ENCODE results near the gene KIF26A. TPM values are rescaled to one million over a fixed set of nuclear protein-coding genes. Genes with fewer than 3 reads are reported as not detected.

Gene KIF26A
- total and polyA plus RNA-seq, 2 of the 13 experiments (the other 11 are each of a cell fraction or from before 2014, with no cell fraction given): not detected

DNA sequence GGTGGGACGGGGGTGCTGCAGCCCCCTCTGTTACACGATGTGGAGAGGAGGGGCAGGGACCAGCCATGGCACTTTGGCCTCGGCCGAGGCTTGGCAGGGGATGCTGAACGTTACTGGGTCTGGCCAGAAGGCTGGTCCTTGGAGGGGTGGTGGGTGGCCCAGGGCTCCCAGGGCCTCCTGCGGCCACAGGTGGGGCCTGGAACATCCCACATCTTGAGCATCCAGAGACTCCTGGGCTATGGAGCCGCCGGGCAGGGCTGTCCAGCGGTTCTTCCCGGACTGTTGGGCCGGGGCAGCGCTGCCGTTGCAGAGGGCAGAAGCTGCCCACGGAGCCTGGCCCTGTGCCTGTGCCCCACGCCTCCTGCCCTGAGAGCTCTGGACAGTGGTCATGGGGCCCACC is 15.9 kb downstream of the KIF26A start:
- Histone ChIP-seq H4K20me1 (ENCODE audit: insufficient read depth, low read length) (0 out of 2 replicates have a peak, but pooled peaks cover 3% of the 10 kb centered on the region), H3K9ac (ENCODE audit: insufficient read depth, low read depth, low read length) (no peak overlapping the region), H3K27me3 (ENCODE audit: control insufficient read depth in 1 of 2, insufficient read depth in 2 of 2, low read length in 2 of 2) (peaks cover 10 to 36% of the 10 kb centered on the region in 2 experiments; a peak in 4 of 5 replicates), H3K4me3 (replicated peaks in 1 of 3; ENCODE audit: insufficient read depth in 1 of 3, low read depth in 2 of 3, low read length in 3 of 3) (no peak overlapping the region), H2AFZ (ENCODE audit: low read length) (no peak overlapping the region), H3K9me3 (ENCODE audit: low read length) (no peaks in the 10 kb centered on the region), H3K36me3 (replicated peaks in 1 of 2; ENCODE audit: control insufficient read depth in 1 of 2, insufficient read depth in 2 of 2, low read length in 2 of 2) (no peaks in the 10 kb centered on the region), H3K4me1 (ENCODE audit: insufficient read depth, low read length) (no peaks in the 10 kb centered on the region), H3K4me2 (ENCODE audit: low read depth, low read length) (no peak overlapping the region), H3K27ac (ENCODE audit: extremely low read length, insufficient read depth, low read length) (no peak overlapping the region), H3K79me2 (ENCODE audit: insufficient read depth, low read length) (no peaks in the 10 kb centered on the region)
- intact Hi-C loops (cut with micrococcal nuclease; ENCODE audit: unreplicated experiment) (no loop called here), in situ Hi-C loops (cut with HindIII; ENCODE audit: extremely low pct_ligation_motif_present, low pct_unique_long_range_greater_than_20kb) (no loop called here)
- BruUV-seq (replicated peaks): no TSS peak
- ATAC-seq: no peak
- FAIRE-seq: no peak
- TF ChIP-seq, protein P1, sequence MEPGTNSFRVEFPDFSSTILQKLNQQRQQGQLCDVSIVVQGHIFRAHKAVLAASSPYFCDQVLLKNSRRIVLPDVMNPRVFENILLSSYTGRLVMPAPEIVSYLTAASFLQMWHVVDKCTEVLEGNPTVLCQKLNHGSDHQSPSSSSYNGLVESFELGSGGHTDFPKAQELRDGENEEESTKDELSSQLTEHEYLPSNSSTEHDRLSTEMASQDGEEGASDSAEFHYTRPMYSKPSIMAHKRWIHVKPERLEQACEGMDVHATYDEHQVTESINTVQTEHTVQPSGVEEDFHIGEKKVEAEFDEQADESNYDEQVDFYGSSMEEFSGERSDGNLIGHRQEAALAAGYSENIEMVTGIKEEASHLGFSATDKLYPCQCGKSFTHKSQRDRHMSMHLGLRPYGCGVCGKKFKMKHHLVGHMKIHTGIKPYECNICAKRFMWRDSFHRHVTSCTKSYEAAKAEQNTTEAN (CRISPR knock-in tag; conservative IDR thresholded peaks at IDR 0.05): no peak
- TF ChIP-seq ZNF460 (CRISPR knock-in tag; IDR thresholded peaks at IDR 0.05; ENCODE audit: borderline replicate concordance): no peak
- TF ChIP-seq KDM2A (CRISPR knock-in tag; IDR thresholded peaks at IDR 0.05; ENCODE audit: borderline replicate concordance, low read depth): no peak
- no peak for TF ChIP-seq ARHGAP35 (CRISPR knock-in tag; IDR thresholded peaks at IDR 0.05; ENCODE audit: borderline replicate concordance)
- TF ChIP-seq, protein P2, sequence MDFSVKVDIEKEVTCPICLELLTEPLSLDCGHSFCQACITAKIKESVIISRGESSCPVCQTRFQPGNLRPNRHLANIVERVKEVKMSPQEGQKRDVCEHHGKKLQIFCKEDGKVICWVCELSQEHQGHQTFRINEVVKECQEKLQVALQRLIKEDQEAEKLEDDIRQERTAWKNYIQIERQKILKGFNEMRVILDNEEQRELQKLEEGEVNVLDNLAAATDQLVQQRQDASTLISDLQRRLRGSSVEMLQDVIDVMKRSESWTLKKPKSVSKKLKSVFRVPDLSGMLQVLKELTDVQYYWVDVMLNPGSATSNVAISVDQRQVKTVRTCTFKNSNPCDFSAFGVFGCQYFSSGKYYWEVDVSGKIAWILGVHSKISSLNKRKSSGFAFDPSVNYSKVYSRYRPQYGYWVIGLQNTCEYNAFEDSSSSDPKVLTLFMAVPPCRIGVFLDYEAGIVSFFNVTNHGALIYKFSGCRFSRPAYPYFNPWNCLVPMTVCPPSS (IDR thresholded peaks at IDR 0.05): no peak
- TF ChIP-seq MXD4 (CRISPR knock-in tag; IDR thresholded peaks at IDR 0.05): no peak
- TF ChIP-seq SMARCE1 (IDR thresholded peaks at IDR 0.05; ENCODE audit: borderline replicate concordance): no peak
- no peak for TF ChIP-seq HOXA3 (CRISPR knock-in tag; IDR thresholded peaks at IDR 0.05)
- TF ChIP-seq ZBTB34 (CRISPR knock-in tag; IDR thresholded peaks at IDR 0.05): no peak
- no peak for TF ChIP-seq ATRX (CRISPR knock-in tag; IDR thresholded peaks at IDR 0.05; ENCODE audit: borderline replicate concordance)
- ChIA-PET POLR2A (no interaction called here), CTCF (ENCODE audit: low intra/inter-chr PET ratio, low total read pairs) (no interaction called here)
- whole genome bisulfite sequencing (ENCODE audit: low lambda C conversion rate): 40% methylated on average over 4 of the region's 15 CpGs
- DNase-seq (ENCODE audit: low spot score): no peak

Measured in HepG2 (cell line).